Activated naive CD8-positive, alpha-beta T cell treated with anti-CD3 and anti-CD28 coated beads, Interleukin-2, amount 50 U/mL, for 24 hours (primary cell): ENCODE results near the gene CCNY.
A peak's percentile ranks its signal among the peaks of the same experiment; 100 is the strongest.

ENCODE experiments used
- ATAC-seq: fragments of 150-1000 bp; cut with Tn5 transposase; one replicate; pipeline ENCODE4 v1.10.0; 2021
- DNase-seq: peaks from one replicate; pipeline ENCODE4 v3.0.0; 2021
- H3K27ac Mint-ChIP-seq: one replicate; pipeline ENCODE4 v1.8.0; 2021; ENCODE audit warnings: mild to moderate bottlenecking, mixed read lengths
- H3K27me3 Mint-ChIP-seq: one replicate; pipeline ENCODE4 v1.8.0; 2021; ENCODE audit warnings: mixed read lengths
- H3K36me3 Mint-ChIP-seq: one replicate; pipeline ENCODE4 v1.8.0; 2021; ENCODE audit warnings: low read depth, mixed read lengths
- H3K4me1 Mint-ChIP-seq: one replicate; pipeline ENCODE4 v1.8.0; 2021; ENCODE audit warnings: mixed read lengths
- H3K4me3 Mint-ChIP-seq: one replicate; pipeline ENCODE4 v1.8.0; 2021; ENCODE audit warnings: mild to moderate bottlenecking, moderate library complexity, mixed read lengths
- H3K9me3 Mint-ChIP-seq: one replicate; pipeline ENCODE4 v1.8.0; 2021; ENCODE audit warnings: mixed read lengths

The CCNY gene

GRCh38 chr10:35595106-35595505 lies 258.8 kb downstream of the CCNY start:
- H3K27me3 Mint-ChIP-seq, result peaks cover 12% of the 10 kb centered on the region
- no peaks in the 10 kb centered on the region for H3K4me1 Mint-ChIP-seq
- H3K4me3 Mint-ChIP-seq, result no peak overlapping the region
- peaks cover 16% of the 10 kb centered on the region for H3K9me3 Mint-ChIP-seq
- DNase-seq, result no peak
- H3K36me3 Mint-ChIP-seq, result no peaks in the 10 kb centered on the region
- H3K27ac Mint-ChIP-seq, result no peak overlapping the region
- no peak for ATAC-seq

DNA sequence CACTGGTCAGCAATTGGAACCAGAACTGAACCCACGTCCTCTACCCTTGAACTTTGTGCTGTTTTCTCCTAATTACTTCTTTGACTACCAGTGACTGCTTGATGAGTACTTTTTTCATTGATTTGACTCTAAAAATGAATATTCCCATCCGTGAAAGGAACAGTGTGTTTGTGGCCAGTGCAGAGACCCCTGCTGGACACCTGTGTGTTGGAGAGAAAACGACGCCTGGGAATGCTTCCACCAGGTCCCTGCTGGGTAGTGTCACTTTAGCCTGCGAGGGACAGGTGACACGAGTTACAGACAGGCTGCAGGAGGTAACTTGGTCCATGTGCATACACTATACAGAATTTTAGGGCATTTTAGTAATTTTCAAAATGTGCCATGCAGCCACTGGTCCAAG lies 262.1 kb downstream of the CCNY start:
- no peak for ATAC-seq
- H3K4me1 Mint-ChIP-seq, result no peaks in the 10 kb centered on the region
- no peaks in the 10 kb centered on the region for H3K36me3 Mint-ChIP-seq
- no peak overlapping the region for H3K27ac Mint-ChIP-seq
- no peaks in the 10 kb centered on the region for H3K9me3 Mint-ChIP-seq
- H3K27me3 Mint-ChIP-seq, result peaks cover 17% of the 10 kb centered on the region
- DNase-seq, result no peak
- no peak overlapping the region for H3K4me3 Mint-ChIP-seq

GRCh38 chr10:35600193-35600592 lies 263.9 kb downstream of the CCNY start:
- H3K4me3 Mint-ChIP-seq, result no peak overlapping the region
- ATAC-seq (no peak), DNase-seq (no peak)
- H3K36me3 Mint-ChIP-seq, result no peaks in the 10 kb centered on the region
- H3K27me3 Mint-ChIP-seq, result peaks cover 28% of the 10 kb centered on the region
- no peaks in the 10 kb centered on the region for H3K9me3 Mint-ChIP-seq
- H3K27ac Mint-ChIP-seq, result no peak overlapping the region
- H3K4me1 Mint-ChIP-seq, result no peaks in the 10 kb centered on the region

GRCh38 chr10:35605191-35605590 lies 268.9 kb downstream of the CCNY start, which contains the start of gene GJD4:
TSS of gene GJD4 (plus strand) at chr10:35605341. CDS start at chr10:35605568, 227 bp downstream.
- no peaks in the 10 kb centered on the region for H3K36me3 Mint-ChIP-seq
- DNase-seq (no peak), ATAC-seq (no peak)
- peaks cover 5% of the 10 kb centered on the region for H3K4me1 Mint-ChIP-seq
- H3K27ac Mint-ChIP-seq, result no peak within 1 kb of the TSS
- peaks cover 3% of the 10 kb centered on the region for H3K9me3 Mint-ChIP-seq
- no peak within 1 kb of the TSS for H3K4me3 Mint-ChIP-seq
- peaks cover 43% of the 10 kb centered on the region for H3K27me3 Mint-ChIP-seq

DNA sequence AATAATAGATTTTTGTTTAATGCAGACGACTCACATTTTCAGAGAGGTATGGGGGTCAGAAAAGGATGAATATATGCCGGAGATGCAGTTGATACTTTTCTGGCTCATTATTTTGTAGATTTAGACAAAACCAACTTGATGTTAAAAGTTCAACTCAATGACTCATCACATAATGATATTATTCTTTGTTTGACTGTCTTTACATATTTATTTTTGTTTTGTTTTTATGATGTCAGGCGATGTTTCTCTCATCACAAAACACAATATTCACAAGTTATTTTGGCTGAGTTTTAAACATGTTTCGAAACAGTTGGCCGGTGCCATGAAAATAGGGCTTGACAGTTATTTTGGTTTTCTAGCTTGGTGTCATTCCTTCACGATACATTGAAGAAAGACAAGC lies 270.1 kb downstream of the CCNY start:
- Mint-ChIP-seq H3K27me3 (peaks cover 42% of the 10 kb centered on the region), H3K9me3 (peaks cover 3% of the 10 kb centered on the region), H3K4me1 (peaks cover 5% of the 10 kb centered on the region), H3K27ac (no peak overlapping the region), H3K36me3 (no peaks in the 10 kb centered on the region), H3K4me3 (no peak overlapping the region)
- no peak for ATAC-seq
- no peak for DNase-seq

DNA sequence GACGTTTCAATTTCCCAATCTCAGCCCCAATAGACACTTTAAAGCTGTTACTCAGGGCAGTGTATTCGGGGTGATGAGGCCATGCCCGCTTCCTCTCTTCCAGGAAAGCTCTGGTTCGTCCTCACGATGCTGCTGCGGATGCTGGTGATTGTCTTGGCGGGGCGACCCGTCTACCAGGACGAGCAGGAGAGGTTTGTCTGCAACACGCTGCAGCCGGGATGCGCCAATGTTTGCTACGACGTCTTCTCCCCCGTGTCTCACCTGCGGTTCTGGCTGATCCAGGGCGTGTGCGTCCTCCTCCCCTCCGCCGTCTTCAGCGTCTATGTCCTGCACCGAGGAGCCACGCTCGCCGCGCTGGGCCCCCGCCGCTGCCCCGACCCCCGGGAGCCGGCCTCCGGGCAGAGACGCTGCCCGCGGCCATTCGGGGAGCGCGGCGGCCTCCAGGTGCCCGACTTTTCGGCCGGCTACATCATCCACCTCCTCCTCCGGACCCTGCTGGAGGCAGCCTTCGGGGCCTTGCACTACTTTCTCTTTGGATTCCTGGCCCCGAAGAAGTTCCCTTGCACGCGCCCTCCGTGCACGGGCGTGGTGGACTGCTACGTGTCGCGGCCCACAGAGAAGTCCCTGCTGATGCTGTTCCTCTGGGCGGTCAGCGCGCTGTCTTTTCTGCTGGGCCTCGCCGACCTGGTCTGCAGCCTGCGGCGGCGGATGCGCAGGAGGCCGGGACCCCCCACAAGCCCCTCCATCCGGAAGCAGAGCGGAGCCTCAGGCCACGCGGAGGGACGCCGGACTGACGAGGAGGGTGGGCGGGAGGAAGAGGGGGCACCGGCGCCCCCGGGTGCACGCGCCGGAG lies 271.4 kb downstream of the CCNY start:
- H3K27me3 Mint-ChIP-seq, result peaks cover 42% of the 10 kb centered on the region
- H3K4me3 Mint-ChIP-seq, result peak overlapping the region; percentile 67
- DNase-seq (peak; percentile 1), ATAC-seq (peak; percentile 54)
- peaks cover 3% of the 10 kb centered on the region for H3K9me3 Mint-ChIP-seq
- H3K27ac Mint-ChIP-seq, result no peak overlapping the region
- H3K36me3 Mint-ChIP-seq, result no peaks in the 10 kb centered on the region
- peaks cover 5% of the 10 kb centered on the region for H3K4me1 Mint-ChIP-seq

DNA sequence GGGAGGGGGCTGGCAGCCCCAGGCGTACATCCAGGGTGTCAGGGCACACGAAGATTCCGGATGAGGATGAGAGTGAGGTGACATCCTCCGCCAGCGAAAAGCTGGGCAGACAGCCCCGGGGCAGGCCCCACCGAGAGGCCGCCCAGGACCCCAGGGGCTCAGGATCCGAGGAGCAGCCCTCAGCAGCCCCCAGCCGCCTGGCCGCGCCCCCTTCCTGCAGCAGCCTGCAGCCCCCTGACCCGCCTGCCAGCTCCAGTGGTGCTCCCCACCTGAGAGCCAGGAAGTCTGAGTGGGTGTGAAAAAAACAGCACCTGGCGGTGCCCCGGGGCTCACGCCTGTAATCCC lies 272.0 kb downstream of the CCNY start:
- H3K4me1 Mint-ChIP-seq, result peaks cover 5% of the 10 kb centered on the region
- DNase-seq (no peak), ATAC-seq (peak; percentile 24)
- H3K9me3 Mint-ChIP-seq, result peaks cover 3% of the 10 kb centered on the region
- H3K27me3 Mint-ChIP-seq, result peaks cover 38% of the 10 kb centered on the region
- no peaks in the 10 kb centered on the region for H3K36me3 Mint-ChIP-seq
- no peak overlapping the region for H3K4me3 Mint-ChIP-seq
- H3K27ac Mint-ChIP-seq, result no peak overlapping the region

DNA sequence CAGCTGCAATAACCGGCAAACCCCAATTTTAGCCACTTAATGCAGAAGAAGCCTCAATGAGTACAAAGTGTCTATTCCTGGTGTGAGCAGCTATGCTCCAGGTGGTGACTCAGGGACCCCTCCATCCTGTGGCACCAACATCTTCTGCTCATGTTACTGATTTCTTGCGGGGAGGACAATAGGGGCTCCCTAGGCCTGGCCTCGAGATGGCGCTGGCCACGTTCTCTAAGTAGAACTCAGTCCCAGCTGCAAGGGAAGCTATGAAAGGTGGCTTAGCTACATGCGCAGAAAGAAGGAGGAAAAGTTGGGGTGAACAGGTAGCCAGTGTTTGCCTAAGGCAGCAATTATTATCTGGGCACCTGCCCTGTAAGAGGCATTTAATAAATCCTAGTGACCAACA lies 275.4 kb downstream of the CCNY start:
- H3K36me3 Mint-ChIP-seq, result no peaks in the 10 kb centered on the region
- peaks cover 42% of the 10 kb centered on the region for H3K27me3 Mint-ChIP-seq
- H3K27ac Mint-ChIP-seq, result no peak overlapping the region
- peaks cover 5% of the 10 kb centered on the region for H3K4me1 Mint-ChIP-seq
- DNase-seq (no peak), ATAC-seq (no peak)
- H3K9me3 Mint-ChIP-seq, result peaks cover 3% of the 10 kb centered on the region
- H3K4me3 Mint-ChIP-seq, result no peak overlapping the region

- Mint-ChIP-seq H3K4me3 (no peak overlapping the region), H3K27me3 (peaks cover 35% of the 10 kb centered on the region)
Observed at GRCh38 chr10:35612385-35613106, 276.2 kb downstream of the CCNY start.

DNA sequence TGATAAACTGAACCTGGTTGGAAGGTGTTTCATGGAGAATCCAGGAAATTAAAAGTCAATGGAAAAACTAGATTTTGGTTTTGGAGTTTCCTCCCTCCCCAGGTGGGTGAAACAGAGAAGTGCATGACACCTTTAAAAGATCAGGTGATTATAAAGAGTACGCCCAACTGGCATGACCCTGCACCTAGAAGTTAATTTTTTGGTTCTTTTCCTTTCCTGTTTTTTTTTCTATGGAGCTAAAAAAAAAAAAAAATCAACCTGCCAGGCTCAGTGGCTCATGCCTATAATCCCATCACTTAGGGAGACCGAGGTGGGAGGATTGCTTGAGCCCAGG lies 276.8 kb downstream of the CCNY start:
- no peaks in the 10 kb centered on the region for H3K36me3 Mint-ChIP-seq
- H3K4me1 Mint-ChIP-seq, result no peaks in the 10 kb centered on the region
- ATAC-seq (no peak), DNase-seq (no peak)
- no peak overlapping the region for H3K4me3 Mint-ChIP-seq
- H3K27ac Mint-ChIP-seq, result no peak overlapping the region
- H3K27me3 Mint-ChIP-seq, result peaks cover 35% of the 10 kb centered on the region
- H3K9me3 Mint-ChIP-seq, result peaks cover 3% of the 10 kb centered on the region

More at GRCh38 chr10:35612385-35613106, 276.2 kb downstream of the CCNY start:
- H3K36me3 Mint-ChIP-seq, result no peaks in the 10 kb centered on the region
- no peak overlapping the region for H3K27ac Mint-ChIP-seq
- no peak for DNase-seq
- H3K4me1 Mint-ChIP-seq, result peaks cover 2% of the 10 kb centered on the region
- peaks cover 3% of the 10 kb centered on the region for H3K9me3 Mint-ChIP-seq
- ATAC-seq, result no peak

DNA sequence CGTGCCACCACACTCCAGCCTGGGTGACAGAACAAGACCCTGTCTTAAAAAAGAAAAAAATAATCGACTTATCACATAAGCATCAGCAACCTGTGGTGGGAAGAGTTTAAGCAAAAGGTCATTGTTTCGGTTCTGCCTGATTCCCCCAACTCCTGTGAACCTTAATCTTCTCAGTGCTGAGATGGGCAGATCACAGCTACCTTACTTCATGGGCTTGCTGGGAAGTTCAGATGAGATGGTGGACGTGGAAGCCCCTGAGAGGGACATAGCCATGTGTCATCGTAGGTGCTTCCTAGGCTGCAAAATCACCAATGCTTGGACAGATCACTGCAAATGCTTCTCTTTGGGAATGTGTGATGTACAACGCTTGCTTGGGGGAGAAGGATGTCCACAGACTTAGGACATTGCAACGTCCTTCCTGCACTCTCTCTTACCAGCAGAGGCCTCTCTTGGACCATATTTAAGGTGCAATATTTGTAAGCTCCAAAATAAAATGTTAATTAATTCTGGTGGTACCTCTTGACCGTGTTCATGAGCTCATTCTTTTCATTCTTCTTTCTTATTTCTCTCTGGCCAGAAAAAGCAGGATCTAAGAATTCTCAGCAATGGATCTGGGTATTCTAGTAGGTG lies 277.4 kb downstream of the CCNY start:
- Mint-ChIP-seq H3K27me3 (peaks cover 32% of the 10 kb centered on the region), H3K4me1 (no peaks in the 10 kb centered on the region)
- DNase-seq, result no peak

GRCh38 chr10:35614312-35614711 lies 278.0 kb downstream of the CCNY start:
- DNase-seq, result no peak
- Mint-ChIP-seq H3K4me1 (no peaks in the 10 kb centered on the region), H3K4me3 (no peak overlapping the region), H3K36me3 (no peaks in the 10 kb centered on the region), H3K27me3 (peaks cover 27% of the 10 kb centered on the region), H3K27ac (no peak overlapping the region), H3K9me3 (peaks cover 4% of the 10 kb centered on the region)
- no peak for ATAC-seq

More for the DNA sequence above, 277.4 kb downstream of the CCNY start:
- Mint-ChIP-seq H3K9me3 (peaks cover 3% of the 10 kb centered on the region), H3K36me3 (no peaks in the 10 kb centered on the region), H3K4me3 (no peak overlapping the region), H3K27ac (no peak overlapping the region)
- no peak for ATAC-seq
